A673 (cell line): ENCODE measurements around the gene ANKRD66. TPM values are rescaled to one million over a fixed set of nuclear protein-coding genes. Genes with fewer than 3 reads are reported as not detected.

Source experiments
- BruUV-seq: library from RNA; stranded (reverse); fragments of 400-500 nt; replicated peaks from 2 replicates; lab custom pipeline; 2021; lab: Mats Ljungman, UMichigan
- CTCF ChIA-PET: fragments of 300-600 bp; sonication (Branson Sonifier 250); formaldehyde crosslinking; loops from one replicate; lab custom pipeline; 2022; ENCODE audit warnings: antibody characterized with exemption; lab: Charles Lee
- POLR2A ChIA-PET: fragments of 300-600 bp; sonication (Branson Sonifier 250); formaldehyde crosslinking; loops from one replicate; lab custom pipeline; 2022; ENCODE audit warnings: antibody characterized with exemption; ENCODE audit not compliant: low non-redundant PET; lab: Charles Lee
- DNase-seq: peaks from one replicate; pipeline ENCODE4 v3.0.0-alpha.2; 2015; ENCODE audit warnings: low spot score
- H3K27ac ChIP-seq: fragments of 200-600 bp; sonication (generic); 2 replicates; pipeline ENCODE4 v1.5.1; 2016; ENCODE audit warnings: mixed run types, low read depth, mild to moderate bottlenecking, mixed read lengths, antibody characterized with exemption, low read length; ENCODE audit not compliant: poor library complexity, severe bottlenecking
- H3K27me3 ChIP-seq: fragments of 200-600 bp; sonication (generic); replicated peaks from 2 replicates; pipeline ENCODE4 v1.6.1; 2017; ENCODE audit warnings: mixed run types, low read depth, mild to moderate bottlenecking, mixed read lengths, antibody characterized with exemption, low read length; ENCODE audit not compliant: insufficient read depth, poor library complexity
- H3K36me3 ChIP-seq: fragments of 200-600 bp; sonication (generic); 2 replicates; pipeline ENCODE4 v1.6.1; 2016; ENCODE audit warnings: mixed run types, mild to moderate bottlenecking, mixed read lengths, antibody characterized with exemption, low read length; ENCODE audit not compliant: insufficient read depth, poor library complexity, severe bottlenecking
- H3K4me1 ChIP-seq: fragments of 200-600 bp; sonication (generic); 2 replicates; pipeline ENCODE4 v1.6.1; 2017; ENCODE audit warnings: mixed run types, mild to moderate bottlenecking, mixed read lengths, antibody characterized with exemption, low read length; ENCODE audit not compliant: insufficient read depth, poor library complexity, severe bottlenecking
- H3K4me3 ChIP-seq: fragments of 200-600 bp; sonication (generic); 2 replicates; pipeline ENCODE4 v1.5.1; 2016; ENCODE audit warnings: low read depth, mixed run types, mild to moderate bottlenecking, mixed read lengths, low read length; ENCODE audit not compliant: poor library complexity, severe bottlenecking
- H3K9me3 ChIP-seq: fragments of 200-600 bp; sonication (generic); 2 replicates; pipeline ENCODE4 v1.6.1; 2016; ENCODE audit warnings: mixed run types, low read depth, mild to moderate bottlenecking, mixed read lengths, antibody characterized with exemption, low read length; ENCODE audit not compliant: poor library complexity, severe bottlenecking
- EZH2 ChIP-seq: fragments of 200-600 bp; sonication (generic); IDR thresholded peaks from 2 replicates; pipeline ENCODE4 v1.6.1; 2017; ENCODE audit warnings: borderline replicate concordance, low read depth, mild to moderate bottlenecking, mixed read lengths, antibody characterized with exemption, low read length; ENCODE audit not compliant: poor library complexity, severe bottlenecking
- intact Hi-C: fragments of 100-400 bp; cut with micrococcal nuclease; formaldehyde crosslinking; loops from one replicate; pipeline ENCODE4 v1.10.0; 2022; ENCODE audit not compliant: unreplicated experiment
- total RNA-seq: library from RNA; stranded (reverse); gene quantifications from 2 replicates; pipeline ENCODE4 v1.2.3, GENCODE V29; 2021
- TF ChIP-seq, protein P1 (sequence below): fragments of 300-800, 200-600 bp; sonication (generic); conservative IDR thresholded peaks from 2 replicates; pipeline ENCODE4 v1.5.1; 2017; ENCODE audit warnings: low read depth, mild to moderate bottlenecking, antibody characterized with exemption, low read length, moderate library complexity, mixed read lengths

Gene ANKRD66
- total RNA-seq, 1 experiment from 2014 or later = not detected

DNA sequence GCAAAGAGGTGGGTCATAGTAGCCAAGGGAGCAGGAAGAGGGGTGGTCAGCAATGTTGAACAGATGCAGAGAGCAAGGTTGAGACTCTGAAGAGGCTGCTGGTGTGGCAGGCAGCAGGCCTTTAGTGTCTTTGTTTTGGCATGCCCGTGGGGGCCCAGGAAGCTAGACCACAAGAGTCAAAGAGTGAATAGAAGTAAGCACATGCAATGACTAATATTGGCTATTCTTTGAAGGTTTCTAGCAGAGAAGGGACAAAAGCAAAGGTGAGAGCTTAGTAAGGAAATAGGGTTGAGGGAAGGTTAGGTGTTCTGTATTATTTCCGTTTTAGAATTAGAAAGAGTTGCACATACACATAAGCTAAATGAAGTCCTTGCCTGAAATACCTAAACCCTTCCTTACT is 40.3 kb upstream of the ANKRD66 start:
- intact Hi-C loops = no loop called here
- no peak for DNase-seq
- ChIA-PET CTCF (no interaction called here), POLR2A (no interaction called here)
- no peak overlapping the region for H3K27ac ChIP-seq
- TF ChIP-seq, protein P1, sequence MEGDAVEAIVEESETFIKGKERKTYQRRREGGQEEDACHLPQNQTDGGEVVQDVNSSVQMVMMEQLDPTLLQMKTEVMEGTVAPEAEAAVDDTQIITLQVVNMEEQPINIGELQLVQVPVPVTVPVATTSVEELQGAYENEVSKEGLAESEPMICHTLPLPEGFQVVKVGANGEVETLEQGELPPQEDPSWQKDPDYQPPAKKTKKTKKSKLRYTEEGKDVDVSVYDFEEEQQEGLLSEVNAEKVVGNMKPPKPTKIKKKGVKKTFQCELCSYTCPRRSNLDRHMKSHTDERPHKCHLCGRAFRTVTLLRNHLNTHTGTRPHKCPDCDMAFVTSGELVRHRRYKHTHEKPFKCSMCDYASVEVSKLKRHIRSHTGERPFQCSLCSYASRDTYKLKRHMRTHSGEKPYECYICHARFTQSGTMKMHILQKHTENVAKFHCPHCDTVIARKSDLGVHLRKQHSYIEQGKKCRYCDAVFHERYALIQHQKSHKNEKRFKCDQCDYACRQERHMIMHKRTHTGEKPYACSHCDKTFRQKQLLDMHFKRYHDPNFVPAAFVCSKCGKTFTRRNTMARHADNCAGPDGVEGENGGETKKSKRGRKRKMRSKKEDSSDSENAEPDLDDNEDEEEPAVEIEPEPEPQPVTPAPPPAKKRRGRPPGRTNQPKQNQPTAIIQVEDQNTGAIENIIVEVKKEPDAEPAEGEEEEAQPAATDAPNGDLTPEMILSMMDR = no peak
- no peak for TF ChIP-seq EZH2
- no peaks in the 10 kb centered on the region for H3K4me1 ChIP-seq
- no peak overlapping the region for H3K4me3 ChIP-seq
- no TSS peak for BruUV-seq
- peaks cover 27% of the 10 kb centered on the region for H3K27me3 ChIP-seq
- H3K36me3 ChIP-seq = no peaks in the 10 kb centered on the region
- no peaks in the 10 kb centered on the region for H3K9me3 ChIP-seq

DNA sequence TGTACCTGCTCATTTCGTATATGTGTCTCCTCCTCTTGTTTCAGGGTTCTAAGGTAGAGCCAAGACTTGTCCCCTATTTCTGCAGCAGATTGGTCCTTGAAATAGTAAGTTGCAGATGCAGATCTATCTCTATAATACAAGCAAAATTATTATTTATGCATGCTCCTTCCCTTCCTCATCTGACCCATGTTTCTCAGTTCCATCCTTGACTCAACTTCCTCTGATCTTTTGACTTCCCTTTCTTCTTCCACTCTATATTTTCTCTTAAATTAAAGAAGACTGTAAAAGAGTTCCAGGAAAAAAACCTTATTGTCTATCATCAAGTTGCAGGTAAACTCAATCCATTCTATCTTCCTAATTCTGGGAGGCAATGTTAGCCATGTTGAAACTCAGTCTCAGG is 35.2 kb upstream of the ANKRD66 start:
- intact Hi-C loops = no loop called here
- no peak for DNase-seq
- H3K27me3 ChIP-seq = peaks cover 17% of the 10 kb centered on the region
- ChIA-PET CTCF (no interaction called here), POLR2A (no interaction called here)
- H3K27ac ChIP-seq = no peak overlapping the region
- no TSS peak for BruUV-seq
- H3K4me1 ChIP-seq = no peaks in the 10 kb centered on the region
- TF ChIP-seq, protein P1 = no peak
- no peak for TF ChIP-seq EZH2
- H3K9me3 ChIP-seq = no peaks in the 10 kb centered on the region
- H3K4me3 ChIP-seq = no peak overlapping the region
- no peaks in the 10 kb centered on the region for H3K36me3 ChIP-seq

DNA sequence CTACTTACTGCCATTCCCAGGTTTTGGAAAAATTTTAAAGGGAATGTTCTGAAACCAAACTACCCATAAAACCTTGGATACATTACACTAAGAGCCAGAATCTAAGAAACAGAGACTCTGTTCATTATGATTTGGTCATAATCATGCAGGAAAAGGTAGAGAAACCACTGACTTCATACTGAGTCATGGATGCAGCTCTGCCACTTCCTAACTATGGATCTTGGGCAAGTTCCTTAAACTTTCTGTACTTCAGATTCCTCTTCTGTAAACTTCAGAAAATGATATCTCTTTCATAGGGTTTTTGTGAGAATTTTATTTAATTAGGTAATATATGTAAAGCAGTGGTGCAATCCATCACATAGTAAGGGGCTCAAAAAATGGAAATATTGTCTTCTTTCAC is 31.6 kb upstream of the ANKRD66 start:
- POLR2A ChIA-PET = no interaction called here
- peaks cover 29% of the 10 kb centered on the region for H3K27me3 ChIP-seq
- intact Hi-C loops = no loop called here

More for the DNA sequence above, 31.6 kb upstream of the ANKRD66 start:
- DNase-seq = no peak
- CTCF ChIA-PET = no interaction called here
- H3K36me3 ChIP-seq = no peaks in the 10 kb centered on the region
- H3K4me3 ChIP-seq = no peak overlapping the region
- H3K9me3 ChIP-seq = no peaks in the 10 kb centered on the region
- no peak for TF ChIP-seq EZH2
- TF ChIP-seq, protein P1 = no peak
- H3K4me1 ChIP-seq = no peaks in the 10 kb centered on the region
- H3K27ac ChIP-seq = no peak overlapping the region
- no TSS peak for BruUV-seq
